HG02884 (cell line): ENCODE data around the gene SEC14L2.
"Not testable (repeated sequence)": the region's sequence is repeated elsewhere in the genome, so short reads cannot be mapped to it uniquely, and the experiment has no call there.

Experiments
- ATAC-seq: cut with Tn5 transposase; IDR thresholded peaks from one replicate; pipeline ENCODE4 v1.9.1; 2021; ENCODE audit warnings: mild to moderate bottlenecking, moderate library complexity; ENCODE audit not compliant: unreplicated experiment

The SEC14L2 gene

DNA sequence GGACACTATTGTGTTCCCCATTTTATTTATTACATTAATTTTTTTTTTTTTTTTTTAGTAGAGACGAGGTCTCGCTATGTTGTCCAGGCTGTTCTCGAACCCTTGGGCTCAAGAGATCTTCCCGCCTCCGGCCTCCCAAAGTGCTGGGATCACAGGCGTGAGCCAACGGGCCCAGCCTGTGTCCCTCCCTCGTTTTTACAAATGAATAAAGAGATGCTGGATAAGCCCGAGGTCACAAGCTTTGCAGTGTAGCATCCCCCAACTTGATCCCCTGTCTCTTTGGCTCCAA is 28.5 kb downstream of the SEC14L2 start:
- ATAC-seq = no peak

DNA sequence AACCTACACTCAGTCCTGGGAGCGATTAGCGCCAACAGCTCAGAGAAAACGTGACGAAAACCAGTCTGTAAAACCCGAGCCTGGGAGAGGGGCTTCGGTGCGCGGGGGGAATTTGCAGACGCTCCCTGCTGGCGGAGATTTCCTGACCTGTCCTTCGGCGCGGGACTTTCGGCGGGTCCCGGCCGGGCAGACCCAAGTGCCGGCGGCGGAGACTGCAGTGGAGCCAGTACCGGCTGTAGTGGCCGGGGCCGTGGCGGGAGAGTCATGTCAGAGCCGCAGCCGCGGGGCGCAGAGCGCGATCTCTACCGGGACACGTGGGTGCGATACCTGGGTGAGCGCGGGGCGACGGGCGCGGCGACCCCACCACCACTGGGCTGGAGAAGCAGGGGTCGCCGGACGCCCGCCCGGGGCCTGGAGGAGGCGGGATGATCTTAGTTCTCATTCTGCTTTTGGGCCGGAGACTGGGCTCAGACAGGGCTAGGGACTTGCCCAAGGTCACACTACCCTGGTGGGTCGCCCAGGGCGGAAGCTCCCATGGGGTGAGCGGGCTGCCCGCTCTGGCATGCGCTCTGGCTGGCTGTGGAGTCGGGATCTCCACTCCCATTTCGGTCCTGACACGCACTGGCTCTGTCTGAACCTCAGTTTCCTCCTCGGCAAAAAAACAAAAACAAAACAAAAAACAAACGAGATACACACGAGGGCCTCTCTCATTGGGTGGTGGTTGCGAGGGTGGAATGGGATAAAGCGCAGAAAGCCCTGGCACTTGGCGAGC is 29.0 kb downstream of the SEC14L2 start, which contains the start of gene MTFP1:
MTFP1 (plus strand) TSS at position 153 of the 772 bp plus-strand sequence; CDS start at position 265, 112 bp downstream.
- ATAC-seq = no peak

DNA sequence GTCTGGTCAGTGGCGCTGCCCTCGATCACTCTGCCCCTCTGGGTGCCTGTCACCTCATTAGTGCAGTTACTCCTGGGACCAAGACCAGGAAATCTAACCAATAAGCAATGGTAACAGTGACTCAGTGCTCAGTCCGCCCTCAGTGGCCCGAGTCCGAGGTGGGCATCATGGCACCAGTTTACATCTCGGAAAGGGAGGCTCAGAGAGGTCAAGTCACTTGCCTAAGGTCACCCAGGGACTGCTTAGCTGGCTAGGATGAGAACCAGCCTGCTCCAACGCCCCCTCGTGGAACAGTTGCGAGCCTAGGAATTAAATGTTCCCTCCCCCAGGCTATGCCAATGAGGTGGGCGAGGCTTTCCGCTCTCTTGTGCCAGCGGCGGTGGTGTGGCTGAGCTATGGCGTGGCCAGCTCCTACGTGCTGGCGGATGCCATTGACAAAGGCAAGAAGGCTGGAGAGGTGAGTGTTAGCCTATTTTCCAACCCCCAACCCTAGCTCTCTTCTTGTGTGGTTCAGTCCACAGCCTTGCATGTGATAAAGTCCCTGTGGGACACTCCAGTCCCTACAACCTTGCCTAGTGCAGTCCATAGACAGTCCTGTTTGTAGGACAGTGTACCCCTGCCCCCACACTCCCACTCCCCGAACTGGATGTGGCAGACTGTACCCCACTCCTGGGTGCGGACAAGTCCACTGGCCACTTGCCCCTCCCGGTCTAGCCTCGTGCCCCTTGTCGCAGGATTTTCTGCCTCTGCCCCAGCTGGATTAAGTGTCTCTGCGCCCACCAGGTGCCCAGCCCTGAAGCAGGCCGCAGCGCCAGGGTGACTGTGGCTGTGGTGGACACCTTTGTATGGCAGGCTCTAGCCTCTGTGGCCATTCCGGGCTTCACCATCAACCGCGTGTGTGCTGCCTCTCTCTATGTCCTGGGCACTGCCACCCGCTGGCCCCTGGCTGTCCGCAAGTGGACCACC is 29.9 kb downstream of the SEC14L2 start:
- ATAC-seq = no peak

DNA sequence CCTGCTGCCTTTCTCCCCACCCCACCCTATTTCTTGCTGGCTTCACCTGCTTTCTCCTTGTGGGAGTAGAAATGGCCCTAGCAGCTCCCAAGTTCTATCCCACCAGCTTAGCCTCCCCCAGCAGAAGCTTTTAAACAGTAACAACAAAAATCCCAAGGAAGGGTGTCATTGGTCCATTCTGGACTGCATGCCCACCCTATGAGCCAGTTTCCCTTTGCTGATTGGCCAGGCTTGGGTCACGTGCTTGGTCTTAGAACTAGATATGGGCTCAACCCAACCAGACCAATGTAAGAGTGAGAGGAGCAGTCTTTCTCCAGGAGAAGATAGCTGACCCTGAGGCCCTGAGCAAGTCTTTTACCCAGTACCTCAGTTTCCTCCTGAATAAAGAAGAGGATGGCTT is 31.1 kb downstream of the SEC14L2 start:
- ATAC-seq = no peak

DNA sequence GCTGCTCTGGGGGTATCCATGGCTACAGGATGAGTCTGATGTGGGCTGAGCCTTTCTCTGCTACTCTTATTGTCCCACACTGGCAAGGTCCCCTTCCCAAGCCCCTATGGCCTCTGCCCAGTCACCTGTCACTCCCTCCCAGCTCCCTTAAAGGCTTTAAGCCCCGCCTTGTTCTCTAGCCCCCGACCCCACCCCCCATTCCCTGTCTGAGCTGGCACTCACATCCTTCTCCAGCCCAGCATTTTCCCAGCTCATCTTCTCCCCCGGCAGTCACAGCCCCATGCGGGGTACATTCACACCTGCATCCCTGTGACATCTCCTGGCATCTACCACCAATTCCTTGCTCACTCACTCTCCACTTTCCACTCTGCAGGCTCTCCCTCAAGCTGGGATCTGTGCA is 33.1 kb downstream of the SEC14L2 start:
- ATAC-seq = no peak

DNA sequence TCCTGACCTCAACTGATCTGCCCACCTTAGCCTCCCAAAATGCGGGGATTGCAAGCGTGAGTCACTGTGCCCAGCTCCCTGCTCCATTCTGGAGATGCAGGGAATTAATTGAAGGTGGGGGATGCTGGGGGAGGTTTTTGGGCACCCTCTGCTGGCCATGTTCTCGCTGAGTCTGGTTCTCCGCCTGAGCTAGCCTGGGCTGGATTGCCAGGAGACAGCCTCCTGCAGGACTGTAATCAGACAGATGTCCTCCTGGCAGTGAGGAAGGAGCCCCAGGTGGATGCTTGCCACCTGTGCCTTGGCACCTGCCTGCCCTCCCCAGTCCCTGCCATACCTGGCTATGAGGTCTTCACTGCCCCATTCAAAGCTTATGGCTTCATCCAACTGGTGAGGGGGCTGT is 34.1 kb downstream of the SEC14L2 start:
- no peak for ATAC-seq

DNA sequence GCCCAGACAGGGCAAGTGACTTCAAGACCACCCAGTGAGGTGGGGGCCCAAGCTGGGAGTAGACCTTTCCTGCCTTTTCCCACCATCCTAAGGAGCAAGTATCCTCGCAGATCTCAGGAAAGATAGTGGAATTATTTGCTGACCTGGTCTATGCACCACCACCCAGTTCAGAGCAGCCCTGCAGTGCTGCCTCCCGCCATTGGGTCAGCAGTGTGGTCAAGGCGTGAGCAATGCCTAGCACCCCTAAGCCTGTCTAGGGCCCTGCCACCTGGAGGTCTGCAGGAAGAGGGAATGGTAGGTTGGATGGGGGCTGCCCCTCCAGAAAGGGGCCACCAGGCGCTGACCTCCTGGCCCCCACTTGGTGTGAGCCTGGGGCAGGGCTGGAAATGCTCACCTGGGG is 35.3 kb downstream of the SEC14L2 start:
- ATAC-seq = no peak

DNA sequence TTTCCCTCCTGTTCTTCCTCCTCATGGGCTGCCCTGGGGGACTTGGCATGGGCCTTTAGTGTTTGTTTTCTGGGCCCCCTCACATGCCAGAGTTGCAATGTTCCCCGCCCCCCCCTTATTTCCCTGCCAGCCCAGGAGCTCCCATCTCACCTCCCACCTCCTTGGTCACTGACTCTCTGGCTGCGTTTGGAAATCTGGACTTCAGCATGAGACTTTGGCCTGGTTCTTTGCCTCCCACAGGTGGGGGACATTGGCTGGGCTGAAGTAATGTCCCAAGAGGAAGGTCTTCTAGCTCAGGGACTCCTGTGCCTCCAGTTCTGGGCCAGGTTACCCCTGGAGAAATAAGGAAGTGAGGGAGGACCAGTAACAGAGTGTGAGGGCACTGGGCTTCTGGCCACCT is 35.7 kb downstream of the SEC14L2 start:
- ATAC-seq = no peak

DNA sequence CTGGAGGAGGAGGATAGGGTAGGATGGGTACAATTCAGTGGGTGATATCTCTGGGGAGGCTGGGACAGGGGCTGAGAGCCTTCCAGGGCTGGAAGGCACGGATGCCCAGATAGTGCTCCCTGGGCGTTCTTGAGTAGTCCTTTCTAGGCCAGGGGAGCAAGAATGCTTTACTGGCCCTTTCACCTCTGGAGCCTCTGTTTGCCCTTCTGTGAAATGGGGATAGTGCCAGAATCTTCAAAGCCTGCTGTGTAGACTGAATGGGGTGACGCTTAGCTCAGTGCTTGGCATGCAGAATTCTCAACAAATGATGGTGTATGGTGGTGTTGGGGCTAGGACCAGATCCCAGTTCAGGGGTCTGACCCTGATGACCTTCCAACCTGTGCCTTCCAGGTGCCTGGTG is 36.4 kb downstream of the SEC14L2 start:
- ATAC-seq = no peak

DNA sequence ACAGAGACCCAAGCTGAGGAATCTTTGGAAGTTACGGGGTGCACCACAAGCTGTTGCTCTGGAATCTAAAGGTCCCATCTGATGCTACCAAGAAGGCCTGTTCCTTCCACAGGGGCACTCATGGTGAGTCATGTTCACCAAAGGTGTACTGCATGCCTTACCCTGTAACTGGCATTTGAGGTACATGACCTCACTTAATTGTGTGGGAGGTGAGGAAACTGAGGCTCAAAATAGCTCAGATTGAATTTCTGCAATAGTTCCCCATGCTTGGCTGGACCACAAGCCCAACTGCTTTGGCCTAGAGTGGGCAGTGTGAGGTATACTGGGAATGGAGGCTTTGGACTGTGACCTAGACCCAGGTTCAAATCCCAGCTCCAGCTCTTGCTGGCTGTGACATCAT is 37.0 kb downstream of the SEC14L2 start:
- ATAC-seq = no peak

DNA sequence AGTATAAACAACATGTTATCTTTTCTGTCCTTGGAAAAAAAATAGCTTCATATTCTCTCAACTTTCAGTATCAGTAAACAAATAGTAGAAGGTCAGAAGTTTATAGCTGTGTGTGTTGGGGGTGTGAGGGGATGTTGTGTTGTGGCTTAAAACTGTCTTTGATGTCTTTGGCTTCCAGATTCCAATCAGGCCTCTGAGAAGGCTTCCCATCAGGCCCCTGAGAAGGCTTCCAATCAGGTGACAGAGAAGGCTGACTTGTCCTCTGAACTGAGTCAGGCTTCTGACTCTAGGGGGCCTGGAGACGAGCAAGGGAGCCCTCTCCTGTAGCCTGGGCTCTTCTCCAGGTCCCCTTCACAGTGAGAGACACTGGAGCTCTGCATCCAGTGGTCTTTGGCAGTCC is 38.0 kb downstream of the SEC14L2 start:
- ATAC-seq = no peak

DNA sequence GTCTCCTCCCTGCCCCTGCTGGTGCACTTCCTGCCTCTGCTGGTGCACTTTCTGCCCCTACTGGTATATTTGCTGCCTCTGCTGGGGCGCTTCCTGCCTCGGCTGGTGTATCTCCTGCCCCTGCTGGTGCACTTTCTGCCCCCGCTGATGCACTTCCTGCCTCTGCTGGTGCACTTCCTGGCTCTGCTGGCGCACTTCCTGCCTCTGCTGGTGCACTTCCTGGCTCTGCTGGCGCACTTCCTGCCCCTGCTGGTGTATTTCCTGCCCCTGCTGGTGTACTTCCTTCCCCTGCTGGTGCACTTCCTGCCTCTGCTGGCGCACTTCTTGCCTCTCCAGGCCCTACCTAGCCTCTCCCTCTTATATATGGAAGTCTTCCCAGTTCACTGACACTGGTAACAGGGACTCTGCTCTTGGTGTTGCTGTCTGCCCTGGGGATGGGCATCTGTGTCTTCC is 38.9 kb downstream of the SEC14L2 start:
- ATAC-seq = no peak

DNA sequence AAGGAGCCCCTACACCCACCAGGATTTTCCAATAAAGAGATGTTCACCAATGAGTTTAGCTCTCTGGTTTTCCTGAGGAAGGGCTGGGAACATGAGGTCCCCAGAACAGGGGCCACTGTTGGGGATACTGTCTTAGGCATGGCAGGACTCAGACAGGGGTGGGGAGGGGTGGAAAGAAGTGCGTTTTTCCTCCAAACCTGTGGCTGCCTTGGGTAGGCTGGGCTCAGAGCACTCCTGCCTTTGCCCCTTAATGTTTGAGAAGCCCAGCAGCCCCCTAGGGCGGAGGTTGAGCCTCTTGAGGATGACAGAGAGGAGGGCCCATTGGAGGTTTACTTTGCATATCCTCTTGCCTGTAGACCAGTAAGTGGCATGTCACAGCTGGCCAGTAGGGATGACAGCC is 39.4 kb downstream of the SEC14L2 start:
- ATAC-seq = no peak

DNA sequence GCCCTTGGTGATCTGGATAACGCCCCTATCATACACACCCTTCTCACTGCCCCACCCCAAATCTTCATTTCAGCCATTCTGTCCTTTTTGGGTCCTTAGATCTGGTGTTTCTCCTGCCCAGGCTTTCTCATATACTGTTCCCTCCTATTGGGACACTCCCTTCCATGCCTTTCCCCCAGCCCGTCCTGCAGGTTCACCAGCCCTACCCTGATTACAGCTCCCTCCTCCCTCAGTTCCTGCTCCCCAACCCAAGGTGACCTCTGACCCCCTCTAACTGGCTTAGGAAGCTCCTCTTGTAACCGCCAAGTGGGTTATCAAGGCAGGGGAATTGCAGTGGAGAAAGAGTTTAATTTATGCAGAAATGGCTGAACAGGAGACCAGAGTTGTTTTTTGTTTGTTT is 41.7 kb downstream of the SEC14L2 start:
- ATAC-seq = no peak

DNA sequence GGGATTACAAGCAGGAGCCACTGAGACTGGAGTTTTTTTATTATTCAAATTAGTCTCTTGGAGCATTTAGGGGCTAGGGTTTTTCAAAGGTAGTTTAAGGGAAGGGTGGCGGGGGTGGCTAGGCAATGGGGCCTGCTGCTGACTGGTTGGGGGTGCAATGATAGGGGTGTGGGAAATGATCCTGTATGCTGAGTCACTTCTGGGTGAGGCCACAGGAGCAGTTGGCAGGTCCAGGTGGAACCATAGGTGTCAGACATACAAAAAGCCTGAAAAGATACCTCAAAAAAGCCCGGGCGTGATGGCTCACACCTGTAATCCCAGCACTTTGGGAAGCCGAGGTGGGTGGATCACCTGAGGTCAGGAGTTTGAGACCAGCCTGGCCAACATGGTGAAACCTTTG is 42.4 kb downstream of the SEC14L2 start:
- no peak for ATAC-seq

DNA sequence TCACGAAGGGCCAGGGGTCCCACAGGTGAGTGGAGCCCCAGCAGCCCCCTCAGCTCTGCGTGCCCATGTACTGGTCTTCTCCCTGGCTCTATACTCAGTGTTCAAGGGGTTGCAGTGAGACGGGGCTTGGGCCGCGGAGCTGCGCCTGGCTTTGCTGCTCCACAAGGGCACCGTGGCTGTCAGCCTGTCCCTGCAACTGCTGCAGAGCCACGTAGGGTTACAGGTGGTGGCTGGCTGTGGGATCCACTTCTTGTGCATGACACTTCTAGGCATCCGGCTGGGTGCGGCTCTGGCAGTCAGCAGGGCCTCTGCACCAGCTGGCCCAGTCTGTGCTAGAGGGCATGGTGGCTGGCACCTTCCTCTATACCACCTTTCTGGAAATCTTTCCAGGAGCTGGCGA is 43.0 kb downstream of the SEC14L2 start:
- no peak for ATAC-seq

DNA sequence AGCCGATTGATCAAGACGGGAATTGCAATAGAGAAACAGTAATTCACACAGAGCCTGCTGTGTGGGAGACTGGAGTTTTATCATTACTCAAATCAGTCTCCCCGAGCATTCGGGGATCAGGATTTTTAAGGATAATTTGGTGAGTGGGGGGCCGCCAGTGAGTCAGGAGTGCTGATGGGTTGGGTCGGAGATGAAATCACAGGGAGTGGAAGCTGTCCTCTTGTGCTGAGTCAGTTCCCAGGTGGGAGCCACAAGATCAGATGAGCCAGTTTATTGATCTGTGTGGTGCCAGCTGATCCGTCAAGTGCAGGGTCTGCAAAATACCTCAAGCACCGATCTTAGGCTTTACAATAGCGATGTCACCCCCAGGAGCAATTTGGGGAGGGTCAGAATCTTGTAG is 44.3 kb downstream of the SEC14L2 start:
- no peak for ATAC-seq

DNA sequence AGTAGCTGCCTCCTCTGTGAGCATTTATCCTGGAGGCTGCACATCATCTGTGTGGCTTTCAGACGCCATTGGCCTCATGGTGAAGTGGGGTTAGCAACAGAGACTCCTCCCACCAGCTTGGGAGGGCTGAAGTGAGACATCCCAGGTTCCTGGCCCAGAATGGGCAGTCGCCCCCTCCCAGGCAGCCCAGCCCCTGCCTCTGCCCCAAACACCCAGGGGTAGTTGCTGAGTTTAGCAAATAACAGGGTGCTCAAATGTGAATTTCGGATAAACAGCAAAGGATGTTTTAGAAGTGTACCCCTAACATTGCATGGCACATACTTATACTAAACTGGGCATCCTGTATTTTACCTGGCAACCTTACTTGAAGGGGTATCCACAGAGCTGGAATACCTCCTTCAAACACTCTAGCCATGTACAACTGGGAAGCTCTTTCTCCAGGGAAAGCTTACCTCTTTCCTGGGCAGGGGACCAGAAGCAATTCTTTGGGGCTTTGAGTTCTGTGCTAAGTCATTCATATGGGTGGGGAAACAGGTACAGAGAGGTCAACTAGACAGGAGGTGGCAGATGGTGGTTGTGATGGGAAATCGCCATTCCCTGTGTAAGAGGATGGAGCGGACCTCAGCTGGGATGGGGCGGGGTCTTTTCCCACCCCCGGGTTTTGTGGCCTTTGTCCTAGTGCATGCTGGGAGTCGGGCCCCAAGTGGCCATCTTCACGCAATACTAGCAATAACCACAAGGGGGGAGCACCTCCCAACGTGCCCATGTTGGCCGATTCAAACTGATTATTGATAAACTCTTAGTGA is 48.0 kb downstream of the SEC14L2 start:
- no peak for ATAC-seq

DNA sequence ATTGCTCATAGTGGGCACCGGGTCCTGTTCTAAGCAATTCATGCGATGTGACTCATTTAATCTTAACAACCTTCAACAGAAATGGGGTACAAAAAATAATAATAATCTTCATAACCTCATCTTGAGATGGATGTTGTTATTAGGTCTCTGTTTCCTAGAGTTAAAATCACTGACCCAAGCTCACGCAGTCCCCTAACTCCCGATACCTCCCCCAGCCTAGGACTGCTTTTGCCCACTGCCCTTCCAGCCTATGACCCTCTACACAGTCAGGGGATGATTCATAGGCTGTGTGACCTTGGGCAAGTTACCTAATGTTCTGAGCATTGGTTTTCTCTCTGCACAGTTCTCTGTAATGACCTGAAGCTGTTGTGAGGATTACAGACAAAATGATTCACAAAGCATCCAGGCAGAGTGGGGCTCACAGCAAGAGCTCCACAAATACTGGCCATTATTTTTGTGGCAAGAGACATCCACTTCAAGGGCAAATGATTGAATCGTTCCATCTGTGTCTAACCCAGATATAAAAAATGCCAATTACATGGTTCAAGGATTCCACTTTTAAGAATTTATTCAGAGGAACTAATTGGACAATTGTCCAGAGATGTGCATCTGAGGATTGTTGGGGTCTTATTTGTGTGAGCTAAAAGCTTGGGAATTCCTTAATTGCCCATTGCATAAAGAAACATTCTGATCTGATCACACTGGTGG is 48.8 kb downstream of the SEC14L2 start:
- no peak for ATAC-seq

DNA sequence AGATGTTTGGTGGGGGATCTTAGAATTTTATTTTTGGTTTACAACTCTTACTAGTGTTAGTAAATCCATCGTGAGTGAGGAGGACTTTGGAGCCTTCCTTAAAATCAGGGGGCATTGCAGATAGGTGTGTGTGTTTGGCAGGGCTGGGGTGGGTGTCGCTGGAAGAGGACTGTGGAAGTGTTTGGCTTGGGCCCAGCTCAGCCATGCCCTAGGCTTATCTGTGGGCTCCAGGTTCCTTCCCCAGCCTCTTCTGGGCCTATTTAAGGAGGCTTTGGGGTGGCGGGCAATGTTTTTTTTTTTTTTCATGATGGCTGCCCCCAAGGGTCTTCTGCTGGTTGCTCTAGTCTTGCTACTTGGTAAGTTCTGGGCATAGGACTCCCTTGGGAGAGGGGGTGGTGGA is 50.8 kb downstream of the SEC14L2 start:
- ATAC-seq = no peak

DNA sequence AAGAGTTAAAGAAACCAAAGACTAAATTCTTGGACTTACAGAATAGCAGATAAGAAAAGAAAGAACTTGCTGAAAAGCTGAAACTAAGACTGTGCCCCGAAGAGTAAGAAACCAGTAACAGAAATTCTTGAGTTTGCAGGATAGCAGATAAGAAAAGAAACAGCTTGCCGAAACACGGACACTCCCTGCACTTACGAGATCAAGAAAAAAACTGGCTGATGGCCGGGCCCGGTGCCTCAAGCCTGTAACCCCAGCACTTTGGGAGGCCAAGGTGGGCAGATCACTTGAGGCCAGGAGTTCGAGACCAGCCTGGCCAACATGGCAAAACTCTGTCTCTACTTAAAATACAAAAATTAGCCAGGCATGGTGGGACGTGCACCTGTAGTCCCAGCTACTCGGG is 54.7 kb downstream of the SEC14L2 start:
- ATAC-seq = not testable (repeated sequence)
